OCI-LY1 (cell line): ENCODE results near the gene WNT7B.

Experiments
- EZH2 ChIP-seq: fragments of 200-600 bp; sonication (generic), shearing (Covaris generic); IDR thresholded peaks from 2 replicates; pipeline ENCODE4 v1.8.0; 2017; ENCODE audit warnings: borderline replicate concordance, mixed run types, mild to moderate bottlenecking, antibody characterized with exemption, low read length, moderate library complexity, mixed read lengths
- TF ChIP-seq, protein P1 (sequence below): fragments of 200-600 bp; sonication (generic), shearing (Covaris generic); IDR thresholded peaks from 2 replicates; pipeline ENCODE4 v1.5.1; 2017; ENCODE audit warnings: mild to moderate bottlenecking, antibody characterized with exemption, low read length, moderate library complexity, mixed read lengths

DNA sequence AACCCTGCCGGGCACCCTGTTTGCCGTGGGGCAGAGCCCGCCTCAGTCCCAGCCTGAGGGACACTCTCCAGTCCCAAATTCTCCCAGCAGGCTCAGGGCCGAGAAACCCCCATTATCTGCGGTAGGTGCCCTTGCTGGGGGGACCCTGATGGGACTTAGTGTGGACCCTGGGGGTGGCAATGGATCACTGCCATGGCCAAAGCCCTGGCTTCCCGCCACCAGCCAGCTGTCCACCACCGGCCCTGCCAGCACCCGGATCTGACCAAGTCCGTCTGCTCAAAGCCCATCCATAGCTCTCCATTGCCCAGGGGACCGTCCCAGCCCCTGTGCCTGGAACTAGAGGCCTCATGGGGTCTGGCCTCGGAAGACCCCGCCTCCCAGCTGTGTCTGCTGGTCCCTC is 24.4 kb downstream of the WNT7B start:
- TF ChIP-seq, protein P1, sequence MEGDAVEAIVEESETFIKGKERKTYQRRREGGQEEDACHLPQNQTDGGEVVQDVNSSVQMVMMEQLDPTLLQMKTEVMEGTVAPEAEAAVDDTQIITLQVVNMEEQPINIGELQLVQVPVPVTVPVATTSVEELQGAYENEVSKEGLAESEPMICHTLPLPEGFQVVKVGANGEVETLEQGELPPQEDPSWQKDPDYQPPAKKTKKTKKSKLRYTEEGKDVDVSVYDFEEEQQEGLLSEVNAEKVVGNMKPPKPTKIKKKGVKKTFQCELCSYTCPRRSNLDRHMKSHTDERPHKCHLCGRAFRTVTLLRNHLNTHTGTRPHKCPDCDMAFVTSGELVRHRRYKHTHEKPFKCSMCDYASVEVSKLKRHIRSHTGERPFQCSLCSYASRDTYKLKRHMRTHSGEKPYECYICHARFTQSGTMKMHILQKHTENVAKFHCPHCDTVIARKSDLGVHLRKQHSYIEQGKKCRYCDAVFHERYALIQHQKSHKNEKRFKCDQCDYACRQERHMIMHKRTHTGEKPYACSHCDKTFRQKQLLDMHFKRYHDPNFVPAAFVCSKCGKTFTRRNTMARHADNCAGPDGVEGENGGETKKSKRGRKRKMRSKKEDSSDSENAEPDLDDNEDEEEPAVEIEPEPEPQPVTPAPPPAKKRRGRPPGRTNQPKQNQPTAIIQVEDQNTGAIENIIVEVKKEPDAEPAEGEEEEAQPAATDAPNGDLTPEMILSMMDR: no peak
- TF ChIP-seq EZH2: no peak
